HG03575 (cell line): ENCODE measurements around the gene DOCK4.

Experiments
- ATAC-seq: cut with Tn5 transposase; IDR thresholded peaks from one replicate; pipeline ENCODE4 v1.9.1; 2021; ENCODE audit not compliant: unreplicated experiment, insufficient number of reproducible peaks, low FRiP score; ENCODE audit errors: extremely low read depth

The DOCK4 gene

DNA sequence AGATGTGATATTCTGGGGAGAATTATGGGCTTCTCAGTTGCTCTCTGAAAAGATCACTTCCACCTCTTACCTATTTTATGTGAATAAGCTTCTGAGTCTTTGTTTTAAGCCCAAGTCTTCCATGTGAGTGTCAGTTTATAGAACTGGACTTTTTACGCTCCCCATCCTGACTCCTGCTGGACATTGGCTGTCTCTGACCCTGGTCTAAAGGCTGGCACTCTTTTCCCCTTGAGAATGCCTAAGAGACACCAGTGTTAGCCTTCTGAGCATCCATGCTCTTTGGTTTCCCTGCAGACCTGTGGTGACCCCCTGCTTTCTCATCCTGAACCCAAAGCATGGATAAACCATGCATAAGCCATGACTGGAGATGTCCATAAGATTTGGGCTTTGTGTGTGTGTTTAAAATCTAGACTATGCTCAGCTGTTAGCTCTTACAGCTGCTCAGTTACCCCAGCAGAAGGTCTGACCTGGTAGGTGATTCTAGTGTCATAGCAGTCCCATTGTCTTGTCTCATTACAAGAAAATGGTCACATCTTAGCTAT lies 495.3 kb downstream of the DOCK4 start:
- no peak for ATAC-seq

DNA sequence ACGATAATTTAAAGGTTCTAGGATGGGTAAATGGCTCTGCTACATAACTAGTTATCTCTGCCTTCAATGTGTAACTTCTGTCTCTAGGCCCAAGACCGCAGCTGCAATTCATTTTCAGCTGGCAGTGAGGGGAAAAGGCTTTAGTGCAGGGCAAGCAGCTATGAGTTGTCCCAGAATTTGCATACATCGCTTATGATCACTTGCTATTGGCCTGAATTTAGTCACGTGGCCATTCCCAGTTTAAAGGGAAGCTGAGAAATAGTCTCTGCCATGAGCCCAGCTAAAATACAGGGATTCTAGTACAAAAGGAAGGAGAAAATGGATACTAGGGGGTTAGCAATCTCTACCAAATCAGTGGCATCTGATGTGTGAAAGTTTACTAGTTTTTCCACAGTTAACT lies 498.1 kb downstream of the DOCK4 start:
- ATAC-seq, result no peak

DNA sequence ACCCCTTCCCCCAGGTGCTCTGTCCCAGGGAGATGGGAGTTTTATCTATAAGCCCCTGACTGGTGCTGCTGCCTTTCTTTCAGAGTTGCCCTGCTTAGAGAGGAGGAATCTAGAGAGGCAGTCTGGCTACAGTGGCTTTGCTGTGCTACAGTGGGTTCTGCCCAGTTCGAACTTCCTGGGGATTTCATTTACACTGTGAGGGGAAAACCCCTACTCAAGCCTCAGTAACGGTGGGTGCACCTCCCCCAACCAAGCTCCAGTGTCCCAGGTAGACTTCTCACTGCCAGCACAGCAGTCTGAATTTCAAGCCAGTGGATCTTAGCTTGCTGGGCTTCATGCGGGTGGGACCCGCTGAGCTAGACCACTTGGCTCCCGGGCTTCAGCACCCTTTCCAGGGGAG lies 500.4 kb downstream of the DOCK4 start:
- ATAC-seq, result no peak

DNA sequence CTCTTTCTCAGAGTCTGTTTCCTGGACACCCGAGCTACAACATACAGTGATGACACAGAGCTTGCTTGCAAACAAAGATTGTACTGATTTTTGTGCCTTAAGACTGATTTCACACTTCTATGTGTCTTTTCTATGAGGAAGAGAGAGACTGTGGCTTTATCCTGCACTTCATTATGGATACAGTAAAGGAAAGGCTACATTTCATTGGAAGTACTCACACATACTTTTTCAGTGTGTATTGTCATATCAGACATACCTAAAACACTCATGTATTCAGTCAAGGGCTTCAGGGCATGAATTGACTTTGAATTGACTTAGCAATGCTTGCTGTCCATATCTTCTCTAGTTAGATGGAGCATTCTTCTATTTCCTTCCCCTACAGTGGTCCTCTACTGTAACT lies 508.4 kb downstream of the DOCK4 start:
- ATAC-seq, result no peak

DNA sequence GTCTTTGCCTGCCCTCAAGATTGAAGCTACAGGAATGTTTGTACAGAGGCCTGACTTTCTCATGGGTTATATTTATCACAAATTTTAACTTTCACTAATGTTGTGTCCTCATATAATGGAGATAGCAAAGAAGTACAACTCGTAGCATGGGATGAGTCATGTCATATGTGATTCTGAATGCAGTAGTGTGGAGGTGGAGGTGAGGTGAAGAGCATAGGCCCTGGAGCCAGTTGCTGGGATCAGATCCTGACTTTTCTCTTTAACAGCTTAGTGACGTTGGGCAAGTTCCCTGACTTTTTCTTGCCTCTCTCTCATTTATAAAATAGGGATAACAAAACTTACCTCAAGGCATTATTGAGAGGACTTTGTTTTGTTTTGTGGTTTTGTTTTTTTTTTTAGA lies 511.8 kb downstream of the DOCK4 start:
- ATAC-seq, result no peak

DNA sequence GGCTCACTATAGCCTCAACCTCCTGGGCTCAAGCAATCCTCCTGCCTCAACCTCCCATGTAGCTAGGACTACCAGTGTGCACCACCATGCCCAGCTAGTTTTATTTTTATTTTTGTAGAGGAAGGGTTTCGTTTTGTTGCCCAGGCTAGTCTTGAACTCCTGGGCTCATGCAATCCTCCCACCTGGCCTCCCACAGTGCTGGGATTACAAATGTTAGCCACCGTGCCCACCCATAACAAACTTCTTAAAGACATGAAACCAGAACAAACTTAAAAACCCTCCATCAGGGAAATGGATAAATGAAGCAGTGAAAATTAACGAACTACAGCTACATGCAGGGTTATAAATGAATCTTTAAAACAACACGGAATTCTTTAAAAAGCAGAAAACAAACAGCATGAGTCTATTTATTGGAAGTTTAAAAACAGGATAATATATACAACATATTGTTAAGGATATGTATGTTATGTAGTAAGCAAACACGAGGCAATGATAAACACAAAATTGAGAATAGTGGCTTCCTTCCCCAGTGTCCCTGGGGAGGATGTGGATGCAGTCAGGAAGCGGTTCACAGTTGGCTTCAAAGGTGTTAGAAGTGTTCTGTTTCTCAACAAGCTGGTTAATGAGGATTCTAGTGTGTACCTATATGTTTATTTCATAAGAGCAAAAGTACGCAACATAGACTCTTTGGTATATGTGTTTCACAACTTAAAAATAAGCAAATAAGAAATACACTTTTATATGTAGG lies 515.7 kb downstream of the DOCK4 start:
- no peak for ATAC-seq

DNA sequence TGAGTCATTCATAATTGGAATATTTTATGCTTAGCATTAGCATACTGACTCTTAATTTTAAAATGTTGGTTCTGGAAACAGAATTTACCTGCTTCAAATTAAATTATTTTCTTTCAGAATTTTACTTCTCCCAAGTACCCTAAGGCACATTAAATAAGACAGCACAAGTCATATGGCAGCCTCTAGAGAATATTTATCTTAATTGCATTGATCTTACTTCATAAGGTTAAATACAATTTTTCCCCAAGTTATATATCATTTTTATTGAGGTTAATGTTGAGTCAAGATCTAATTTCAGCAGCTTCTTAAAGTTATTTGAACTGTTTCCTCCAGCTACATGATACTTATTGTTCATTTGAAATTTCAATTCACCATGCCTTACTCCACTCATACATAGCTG lies 520.9 kb downstream of the DOCK4 start:
- no peak for ATAC-seq

DNA sequence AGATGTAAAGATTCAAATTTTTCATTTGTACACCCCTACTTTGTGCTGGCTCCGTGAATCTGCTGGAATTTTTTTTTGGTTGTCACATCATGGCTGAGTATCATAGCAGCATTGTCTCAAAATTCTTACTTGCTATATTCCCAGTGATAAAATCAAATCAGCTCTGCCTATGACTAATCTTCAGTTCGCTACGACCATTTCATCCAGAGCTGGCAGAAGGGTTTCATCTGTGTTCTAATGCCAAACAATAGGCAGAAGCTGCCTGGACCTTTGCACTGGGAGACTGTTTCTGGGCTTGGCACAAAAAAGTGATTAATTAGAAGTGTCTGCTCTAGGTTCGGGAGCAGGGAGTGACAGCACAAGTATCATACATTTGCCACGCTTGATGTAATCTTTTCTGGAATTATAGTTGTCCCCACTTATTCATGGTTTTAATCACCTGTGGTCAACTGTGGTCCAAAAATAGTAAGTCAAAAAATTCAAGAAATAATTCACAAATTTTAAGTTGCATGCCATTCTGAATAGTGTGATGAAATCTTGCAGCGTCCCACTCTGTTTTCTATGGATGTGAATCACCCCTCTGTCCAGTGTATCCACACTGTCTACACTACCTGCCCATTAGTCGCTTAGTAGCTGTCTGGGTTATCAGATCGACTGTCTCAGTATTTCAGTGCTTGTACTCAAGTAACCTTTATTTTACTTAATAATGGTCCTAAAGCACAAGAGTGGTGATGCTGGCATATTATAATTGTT lies 523.4 kb downstream of the DOCK4 start:
- no peak for ATAC-seq

DNA sequence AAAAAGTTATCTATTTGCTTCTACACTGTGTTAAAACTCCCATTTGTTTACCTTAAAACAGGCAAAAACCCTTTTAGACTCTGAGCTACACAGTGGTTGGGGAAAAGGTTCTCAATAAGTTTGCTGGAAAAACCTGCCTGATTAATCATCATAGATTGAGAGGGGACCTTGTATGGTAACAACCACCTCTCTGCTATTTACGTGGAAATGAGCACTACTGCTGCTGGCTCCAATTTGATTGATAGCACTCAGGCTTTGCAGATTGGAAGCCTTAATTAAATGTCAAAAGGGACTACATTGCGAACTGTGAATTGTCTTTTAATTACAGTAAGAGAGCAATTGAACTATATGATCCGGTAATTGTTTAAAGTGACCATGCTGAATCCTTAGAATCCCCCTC lies 525.0 kb downstream of the DOCK4 start:
- no peak for ATAC-seq

DNA sequence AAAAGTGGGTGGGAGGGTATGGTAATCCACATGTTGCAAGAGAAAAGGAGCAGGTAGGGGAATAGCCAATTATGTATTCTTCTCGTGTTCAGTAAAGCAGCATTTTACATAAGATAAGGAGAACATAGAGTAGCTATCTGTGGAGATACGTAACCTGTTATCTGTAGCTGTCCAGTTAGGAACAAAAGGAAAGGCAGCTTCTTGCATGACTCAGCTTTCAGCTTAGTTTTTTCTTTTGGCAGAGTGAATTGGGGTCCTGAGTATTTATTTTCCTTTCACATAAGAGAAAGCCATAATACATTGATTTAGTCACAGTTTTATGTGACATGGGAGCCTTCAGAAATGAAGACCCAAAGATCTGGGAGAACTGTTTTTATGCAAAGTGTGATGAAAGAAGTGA lies 527.2 kb downstream of the DOCK4 start:
- no peak for ATAC-seq

DNA sequence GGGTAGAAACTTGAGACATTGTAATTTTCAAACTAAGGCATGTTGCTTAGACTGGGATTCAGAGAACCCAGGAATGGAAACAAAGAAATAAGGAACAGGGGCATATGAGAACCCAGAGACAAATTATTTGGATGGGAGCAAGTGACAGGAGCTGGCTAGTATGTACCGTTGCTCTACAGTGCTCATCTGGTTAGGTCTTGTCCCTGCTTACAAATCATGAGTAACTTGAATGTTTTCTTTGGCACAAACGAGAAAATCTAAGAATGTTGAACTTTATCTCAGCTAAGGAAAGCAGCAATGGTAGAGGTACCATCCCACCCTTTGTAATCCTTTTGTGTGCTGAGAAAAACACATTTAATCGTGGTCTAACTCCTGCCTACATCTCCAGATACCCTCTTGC lies 527.9 kb downstream of the DOCK4 start:
- no peak for ATAC-seq

DNA sequence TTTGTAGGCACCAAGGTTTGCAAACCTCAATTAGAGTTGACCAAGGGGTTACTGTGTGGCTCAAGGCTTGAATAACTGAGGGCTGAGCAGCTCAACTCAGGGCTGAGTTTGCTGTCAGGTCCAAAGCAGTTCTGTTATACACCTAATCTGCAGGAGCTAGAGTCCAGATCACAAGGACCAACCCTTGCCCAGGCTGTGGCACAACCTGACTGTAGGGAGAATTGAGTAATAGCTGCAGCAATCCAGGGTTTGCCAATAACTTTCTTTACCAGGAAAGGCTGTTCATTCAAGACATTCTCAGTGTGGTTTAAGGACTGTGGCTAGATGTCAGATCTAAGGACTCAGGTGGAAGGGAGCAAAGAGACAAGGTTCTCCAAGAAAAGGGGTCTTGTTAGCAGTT lies 528.4 kb downstream of the DOCK4 start:
- ATAC-seq, result no peak

DNA sequence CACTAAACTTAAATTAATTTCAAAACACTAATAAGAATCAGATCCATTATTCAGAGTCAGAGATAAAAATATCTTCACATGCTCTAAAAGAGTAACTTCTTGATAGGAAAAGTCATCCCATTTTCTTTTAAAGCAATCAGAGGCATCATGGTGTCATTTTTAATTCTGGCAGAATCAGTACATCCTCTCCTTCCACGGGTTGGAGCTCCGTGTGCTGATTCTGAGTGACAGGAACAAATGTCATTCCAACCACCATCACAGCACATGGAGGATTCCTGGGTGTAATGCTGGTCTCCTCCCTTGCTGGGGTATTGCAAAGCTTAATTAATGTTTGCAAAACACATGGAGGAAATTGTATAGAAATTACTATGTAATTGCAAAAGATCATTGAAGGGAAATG lies 529.4 kb downstream of the DOCK4 start:
- no peak for ATAC-seq
